Measurements from ENCODE around the gene NRG2.
A peak's percentile ranks its signal among the peaks of the same experiment; 100 is the strongest.

NRG2 gene

GRCh38 chr5:139900546-139901250 is 142.4 kb downstream of the NRG2 start:
- no peak for DNase-seq

GRCh38 chr5:139898981-139899380 is 144.1 kb downstream of the NRG2 start:
- no peak for DNase-seq

DNA sequence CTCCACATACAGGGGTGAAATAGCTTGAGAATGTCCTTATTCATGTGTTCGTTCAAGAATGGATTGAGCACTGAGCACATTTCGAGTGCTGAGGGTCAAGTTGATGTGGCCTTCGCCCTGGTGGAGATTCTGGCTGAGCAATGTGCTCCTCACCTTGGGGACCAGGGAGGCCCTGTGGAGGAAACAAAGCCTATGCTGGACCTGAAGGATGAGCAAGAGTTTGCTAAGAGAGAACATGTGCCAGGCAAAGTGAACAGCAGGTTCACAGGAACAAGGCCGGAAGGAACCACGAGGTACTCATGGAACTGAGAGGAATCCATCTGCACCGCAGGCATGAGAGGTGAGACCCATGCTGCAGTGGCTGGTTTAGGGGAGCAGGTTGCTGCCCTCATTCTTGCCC is 145.1 kb downstream of the NRG2 start:
- no peak for DNase-seq

DNA sequence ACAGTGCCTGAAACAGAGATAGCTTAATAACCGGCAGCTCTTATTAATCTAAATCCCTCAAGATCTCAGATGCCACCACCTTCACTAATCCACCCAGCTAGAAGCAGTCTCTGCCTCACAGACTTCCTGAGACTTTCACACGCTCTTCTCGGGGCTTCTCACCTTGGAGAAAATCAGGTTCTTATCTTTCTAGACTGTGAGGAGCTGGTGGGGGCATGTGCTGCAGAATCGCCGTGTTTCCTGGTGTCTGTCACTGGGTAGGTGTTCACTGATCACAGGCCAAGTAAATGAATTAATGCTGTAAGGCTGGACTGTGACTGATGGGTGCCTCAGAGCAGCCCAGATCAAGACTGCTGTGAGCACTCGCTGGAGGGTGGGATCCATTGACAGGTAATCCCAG is 145.8 kb downstream of the NRG2 start:
- no peak for DNase-seq

DNA sequence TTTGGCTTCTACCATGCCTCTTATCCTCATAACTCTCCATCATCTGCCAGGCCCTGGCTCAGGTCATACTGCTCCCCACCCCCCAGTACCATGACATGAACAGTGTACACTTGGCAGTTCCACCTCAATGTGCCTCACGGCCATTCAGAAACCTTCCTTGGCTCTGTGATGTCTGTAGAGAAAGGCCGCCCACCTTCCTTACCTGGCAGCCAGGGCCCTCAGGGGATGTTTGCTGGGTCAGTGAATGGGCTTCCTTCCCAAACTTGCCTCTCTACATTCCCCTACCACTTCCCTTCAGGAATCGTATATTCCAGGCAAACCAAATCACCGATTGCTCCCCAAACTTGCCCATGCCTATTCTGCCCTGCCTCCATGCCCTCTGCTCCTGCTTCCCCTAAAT is 146.4 kb downstream of the NRG2 start:
- no peak for DNase-seq

GRCh38 chr5:139895647-139896046 is 147.5 kb downstream of the NRG2 start:
- no peak for DNase-seq

DNA sequence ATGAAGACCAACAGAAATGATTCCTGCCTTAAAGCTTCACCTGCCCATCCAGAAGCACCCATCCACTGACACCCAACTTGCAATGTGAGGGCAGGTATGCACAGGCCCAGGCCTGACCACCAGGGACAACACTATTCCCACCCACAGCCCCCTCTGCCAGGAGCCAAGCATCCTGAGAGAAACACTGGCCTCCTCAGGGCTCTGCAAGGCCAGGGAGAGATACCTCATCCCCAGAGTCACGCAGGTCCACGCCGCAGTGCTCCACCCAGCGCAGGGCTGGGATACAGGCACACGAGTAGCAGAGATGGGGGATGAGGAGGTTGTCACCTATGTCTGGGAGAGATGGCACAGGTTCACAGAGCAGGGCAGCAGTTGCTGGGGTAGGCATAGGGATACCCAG is 148.1 kb downstream of the NRG2 start:
- no peak for DNase-seq

DNA sequence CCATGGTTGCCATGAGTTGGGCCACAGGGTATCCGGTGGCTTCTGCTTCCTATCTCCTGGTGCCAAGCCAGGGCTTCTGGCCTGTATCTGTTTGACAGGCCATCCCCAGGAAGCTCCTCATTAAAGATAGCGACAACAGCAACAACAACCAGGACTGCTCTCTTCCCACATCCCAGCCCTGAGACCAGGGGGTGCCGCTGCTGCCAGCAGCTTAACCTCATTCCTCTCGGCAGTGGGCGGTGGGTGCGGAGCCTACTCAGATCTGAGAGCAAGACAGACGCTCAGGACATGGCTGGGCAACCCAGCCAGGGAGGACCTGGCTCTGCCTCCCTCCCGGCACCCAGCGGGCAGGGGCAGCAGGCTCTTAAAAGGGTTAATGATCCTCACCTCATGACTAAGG is 149.2 kb downstream of the NRG2 start:
- no peak for DNase-seq

DNA sequence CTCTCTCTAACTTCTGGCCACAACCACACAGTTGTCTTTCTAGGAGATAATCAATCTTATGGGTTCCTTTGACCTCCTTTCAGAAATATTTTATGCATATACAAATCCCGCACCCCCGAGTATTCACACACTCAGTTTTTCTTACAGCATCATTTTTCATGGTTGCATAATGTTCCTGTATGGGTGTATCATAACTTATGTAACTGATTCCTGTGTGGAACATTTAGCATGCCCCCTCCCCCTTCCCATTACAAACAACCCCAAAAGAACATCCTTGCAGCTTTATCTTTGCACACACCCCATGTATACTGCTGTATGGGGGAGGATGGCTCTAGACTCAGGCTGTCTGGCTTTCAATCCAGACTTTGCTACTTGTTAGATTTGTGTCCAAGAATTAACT is 153.7 kb downstream of the NRG2 start:
- no peak for DNase-seq

- DNase-seq, result no peak
Observed at GRCh38 chr5:139888370-139888769, 154.7 kb downstream of the NRG2 start.

DNA sequence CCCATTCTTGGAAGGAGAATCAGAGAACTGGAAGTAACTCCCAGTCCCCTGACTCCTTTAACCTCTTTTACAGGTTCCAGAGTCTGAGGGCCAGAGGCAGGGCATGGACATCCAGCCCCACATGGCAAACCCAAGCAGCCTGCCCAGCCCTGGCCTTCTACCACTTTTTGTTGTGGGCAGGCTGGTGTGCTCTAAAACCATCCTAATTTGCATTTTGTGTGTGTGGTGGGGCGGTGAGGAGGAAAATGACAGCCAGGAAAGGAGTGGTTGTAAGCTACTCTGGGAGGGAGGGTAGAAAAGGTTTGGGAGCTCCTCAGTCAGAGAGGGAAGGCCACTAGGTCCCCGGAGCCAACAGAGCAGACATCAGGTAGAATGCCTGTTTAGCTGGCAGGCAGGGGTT is 156.9 kb downstream of the NRG2 start:
- DNase-seq, result peak; percentile 74 to 87

DNA sequence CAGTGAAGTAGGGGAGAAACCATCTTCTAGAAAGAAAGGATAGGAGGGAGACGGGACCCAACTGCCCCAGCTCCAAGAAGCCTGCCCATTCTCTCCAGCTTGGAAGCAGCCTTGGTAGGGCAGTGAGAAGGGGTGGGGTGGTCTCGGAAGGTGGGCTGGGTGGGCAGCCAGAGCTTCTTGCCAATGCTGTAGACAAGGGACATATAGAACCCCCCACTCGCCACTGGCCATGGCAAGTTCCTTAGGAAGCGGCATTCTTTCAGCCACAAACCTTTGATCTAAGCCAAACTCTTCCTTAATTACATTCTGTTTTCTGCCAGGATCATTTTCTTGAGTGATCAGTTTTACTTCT is 157.3 kb downstream of the NRG2 start:
- DNase-seq, result no peak

DNA sequence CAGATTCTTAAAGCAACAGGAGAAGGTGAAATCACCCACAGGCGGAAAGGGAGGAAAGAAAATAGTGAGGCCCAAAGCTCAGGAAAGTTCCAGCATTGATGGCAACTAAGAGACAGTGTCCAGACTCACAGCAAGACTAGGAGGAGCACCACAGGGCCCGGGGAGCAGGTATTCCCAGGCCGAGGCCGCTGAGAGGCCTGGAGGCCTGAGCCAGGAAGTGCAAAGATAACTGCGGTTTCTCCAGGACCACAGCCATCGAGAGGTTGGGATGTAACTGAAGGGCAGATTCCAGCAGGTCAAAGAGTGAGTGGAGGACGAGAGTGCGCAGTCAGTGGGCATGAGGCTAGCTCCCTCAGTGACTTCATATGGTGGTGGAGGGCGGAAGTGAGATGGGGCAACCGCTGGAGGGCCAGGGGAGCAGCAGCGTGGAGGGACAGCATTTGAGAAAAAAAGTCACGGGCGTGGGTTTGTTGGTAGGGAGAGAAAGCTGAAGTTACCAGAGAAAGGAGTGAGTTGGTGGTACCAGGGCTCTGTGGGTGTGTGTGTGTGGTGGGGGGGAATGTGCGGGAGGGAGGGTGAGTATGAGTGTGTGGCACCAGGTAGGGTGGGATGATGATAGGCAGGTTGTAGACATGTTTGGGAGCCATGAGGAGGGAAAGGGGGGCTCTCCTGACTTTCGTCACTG is 157.8 kb downstream of the NRG2 start:
- no peak for DNase-seq

- DNase-seq, result no peak
Observed at GRCh38 chr5:139884734-139885133, 158.4 kb downstream of the NRG2 start.

DNA sequence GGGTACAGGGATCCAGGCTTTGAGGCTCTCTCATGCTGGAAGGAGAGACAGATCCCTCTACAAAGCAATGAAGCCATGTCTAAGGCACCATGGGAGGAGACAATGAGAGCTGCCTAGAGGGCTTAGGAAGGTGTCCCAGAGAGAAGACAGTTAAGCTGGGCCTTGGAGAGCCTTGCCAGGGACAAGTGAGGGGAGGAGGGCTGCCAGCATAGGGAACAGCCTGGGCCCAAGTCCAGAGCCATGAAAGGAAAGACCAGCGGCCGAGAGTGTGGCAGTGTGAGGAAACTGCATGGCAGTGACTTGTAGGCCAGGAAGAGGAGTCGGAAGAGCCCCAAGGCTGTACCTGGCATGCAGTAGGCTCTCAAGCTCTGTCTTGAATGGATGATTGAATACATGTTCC is 159.0 kb downstream of the NRG2 start:
- no peak for DNase-seq

DNA sequence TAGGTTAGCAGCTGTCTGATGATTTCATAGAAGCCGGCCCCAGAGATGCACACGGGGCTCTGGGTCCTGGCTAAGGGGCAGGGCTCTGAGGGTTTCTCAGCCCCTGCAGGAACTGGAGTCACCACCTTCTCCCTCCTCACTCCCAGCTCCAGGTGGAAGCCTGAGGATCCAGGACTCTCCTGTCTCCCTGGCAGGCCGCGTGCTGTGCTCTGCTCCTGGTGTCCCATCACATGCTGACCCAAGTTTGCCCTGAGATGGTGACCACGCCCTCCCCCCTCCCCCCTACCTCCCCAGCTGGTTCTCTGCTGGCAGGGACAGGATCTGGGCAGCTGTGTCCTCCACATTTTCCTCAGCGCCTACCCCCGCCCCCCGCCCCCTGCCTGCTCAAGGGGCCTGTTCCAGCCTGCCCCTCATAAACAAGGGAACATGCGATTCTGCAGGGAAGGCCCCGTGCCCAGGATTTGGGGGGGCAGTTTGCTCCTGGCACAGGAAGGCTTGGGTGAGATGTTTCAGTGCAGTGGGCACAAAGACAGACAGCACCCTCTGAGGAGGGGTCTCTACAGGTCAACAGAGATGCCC is 160.0 kb downstream of the NRG2 start:
- peak; percentile 50 to 80 for DNase-seq

- no peak for DNase-seq
Observed at GRCh38 chr5:139882316-139882715, 160.8 kb downstream of the NRG2 start.

DNA sequence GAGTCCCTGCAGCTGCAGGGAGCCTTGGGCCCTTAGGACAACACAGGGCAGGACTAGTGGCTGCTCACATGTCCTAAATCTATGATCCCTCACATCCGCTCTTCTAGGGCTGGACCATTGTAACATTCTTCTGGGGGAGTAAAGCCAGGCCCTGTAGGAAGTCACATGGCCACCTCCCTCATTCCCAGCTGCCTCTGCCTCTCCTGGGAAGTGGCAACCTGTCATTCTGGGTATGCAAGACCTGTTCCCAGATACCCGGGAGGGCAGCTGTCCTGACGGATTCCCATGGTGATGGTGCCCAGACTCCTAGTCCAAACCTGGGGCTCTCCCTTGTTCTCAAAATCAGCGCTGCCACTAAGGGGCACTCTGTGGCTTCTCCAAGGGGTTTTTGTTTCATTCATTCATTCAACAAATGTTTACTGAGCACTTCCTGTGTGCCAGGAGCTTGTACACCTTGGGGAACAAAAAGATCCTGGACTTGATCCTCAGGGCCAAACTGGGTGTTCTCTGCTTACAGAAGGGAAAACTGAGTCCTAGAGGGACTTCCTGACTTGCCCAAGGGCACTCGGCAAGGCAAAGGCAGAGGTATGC is 161.9 kb downstream of the NRG2 start:
- no peak for DNase-seq

DNA sequence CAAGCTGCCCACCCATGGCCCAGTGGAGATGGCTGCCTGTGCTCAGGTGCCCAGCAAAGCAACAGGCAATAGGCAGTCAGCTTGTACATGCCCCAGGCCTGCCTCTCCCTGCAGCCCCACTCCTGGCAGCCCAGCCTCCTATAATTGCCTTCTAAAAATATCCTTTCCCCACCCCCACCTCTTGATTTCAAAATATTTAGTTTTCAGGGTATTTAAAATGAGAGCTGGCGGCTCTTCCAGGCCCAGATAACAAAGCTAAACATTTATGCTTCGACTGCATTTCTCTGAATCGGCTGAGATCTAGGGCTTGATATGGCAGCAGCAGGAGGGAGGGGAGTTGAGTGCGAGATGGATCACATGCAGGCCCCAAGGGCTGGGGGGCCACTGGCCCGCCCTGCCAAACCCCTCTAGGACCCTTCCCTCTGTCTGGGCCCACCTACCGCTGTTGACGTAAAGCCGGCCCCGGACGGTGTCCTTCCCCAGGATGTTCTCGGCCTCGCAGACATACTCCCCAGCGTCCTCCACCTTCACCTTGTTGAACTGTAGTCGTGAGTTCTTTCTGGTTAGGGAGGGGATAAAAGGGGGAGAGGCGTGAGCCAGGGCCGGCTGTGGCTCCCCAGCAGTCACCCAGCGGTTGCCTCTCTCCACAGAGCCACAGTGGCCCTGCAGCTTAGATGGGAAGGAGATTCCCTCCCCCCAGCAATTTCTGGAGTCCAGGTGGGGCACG is 162.5 kb downstream of the NRG2 start:
- no peak for DNase-seq

DNA sequence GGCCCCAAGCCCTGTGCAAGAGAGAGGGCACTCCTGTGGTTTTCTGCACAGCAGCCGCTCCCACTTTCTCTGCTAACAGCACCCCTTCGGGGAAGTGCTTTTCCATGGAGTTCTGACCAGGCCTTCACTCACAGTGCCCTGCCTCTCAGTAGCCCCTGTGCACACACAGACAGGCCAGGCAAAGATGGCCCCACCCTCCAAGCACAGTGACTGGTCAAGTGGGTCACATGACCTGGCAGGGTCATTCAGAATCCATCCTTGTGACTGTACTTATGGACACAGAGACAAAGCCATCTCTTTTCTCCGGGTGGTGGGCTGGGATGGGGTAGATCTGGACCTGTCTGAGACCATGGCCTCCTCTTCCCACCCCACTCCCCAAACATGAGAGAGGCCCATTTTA is 165.0 kb downstream of the NRG2 start:
- no peak for DNase-seq

- no peak for DNase-seq
Observed at GRCh38 chr5:139877129-139877597, 165.9 kb downstream of the NRG2 start.

- DNase-seq, result no peak
Observed at GRCh38 chr5:139875957-139876356, 167.1 kb downstream of the NRG2 start.
